Neural cell (in vitro differentiated cells): Measurements from ENCODE around the gene TMCC1. TPM values are rescaled to one million over a fixed set of nuclear protein-coding genes. Genes with fewer than 3 reads are reported as not detected.

ENCODE experiments used
- H2AFZ ChIP-seq: fragments of 200-600, 300-800 bp; sonication (generic), shearing (Covaris generic); 2 replicates; pipeline ENCODE4 v1.6.0; 2014; ENCODE audit warnings: low read depth, mild to moderate bottlenecking, antibody characterized with exemption, low read length, moderate library complexity
- H3F3A ChIP-seq: fragments of 200-600 bp; shearing (Covaris generic); 2 replicates; pipeline ENCODE4 v1.6.1; 2016; ENCODE audit warnings: mild to moderate bottlenecking, moderate library complexity, mixed read lengths, antibody characterized with exemption, low read length; ENCODE audit not compliant: insufficient read depth, poor library complexity, severe bottlenecking
- H3K27ac ChIP-seq: fragments of 200-600, 300-800 bp; sonication (generic), shearing (Covaris generic); 2 replicates; pipeline ENCODE4 v1.5.1; 2014; ENCODE audit warnings: mild to moderate bottlenecking, low read length, moderate library complexity
- H3K27me3 ChIP-seq: fragments of 300-800, 200-600 bp; sonication (generic), shearing (Covaris generic); 2 replicates; pipeline ENCODE4 v1.6.0; 2014; ENCODE audit warnings: mild to moderate bottlenecking, low read depth, low read length, moderate library complexity; ENCODE audit not compliant: insufficient read depth
- H3K36me3 ChIP-seq: fragments of 300-800, 200-600 bp; sonication (generic), shearing (Covaris generic); 2 replicates; pipeline ENCODE4 v1.5.1; 2014; ENCODE audit warnings: mild to moderate bottlenecking, antibody characterized with exemption, low read length, moderate library complexity; ENCODE audit not compliant: insufficient read depth
- H3K4me2 ChIP-seq: fragments of 300-800, 200-600 bp; sonication (generic), shearing (Covaris generic); 2 replicates; pipeline ENCODE4 v1.6.0; 2014; ENCODE audit warnings: mild to moderate bottlenecking, low read length
- H3K4me3 ChIP-seq: fragments of 300-800, 200-600 bp; sonication (generic), shearing (Covaris generic); 2 replicates; pipeline ENCODE4 v1.5.1; 2014; ENCODE audit warnings: mild to moderate bottlenecking, low read length, moderate library complexity
- H3K79me2 ChIP-seq: fragments of 200-600 bp; shearing (Covaris generic); replicated peaks from 2 replicates; pipeline ENCODE4 v1.6.0; 2014; ENCODE audit warnings: mild to moderate bottlenecking, low read length, moderate library complexity; ENCODE audit not compliant: insufficient read depth
- H3K9ac ChIP-seq: fragments of 300-800, 200-600 bp; sonication (generic), shearing (Covaris generic); 2 replicates; pipeline ENCODE4 v1.6.1; 2016; ENCODE audit warnings: mild to moderate bottlenecking, low read length, mixed read lengths
- H3K9me2 ChIP-seq: fragments of 200-600 bp; shearing (Covaris generic); 2 replicates; pipeline ENCODE4 v1.6.1; 2016; ENCODE audit warnings: mild to moderate bottlenecking, low read length, mixed read lengths; ENCODE audit not compliant: insufficient read depth
- H3K9me3 ChIP-seq: fragments of 200-600, 300-800 bp; sonication (generic), shearing (Covaris generic); 2 replicates; pipeline ENCODE4 v1.6.1; 2016; ENCODE audit warnings: mild to moderate bottlenecking, mixed run types, low read length, moderate library complexity, mixed read lengths
- H4K20me1 ChIP-seq: fragments of 200-600 bp; shearing (Covaris generic); 2 replicates; pipeline ENCODE4 v1.6.1; 2016; ENCODE audit warnings: mild to moderate bottlenecking, mixed run types; ENCODE audit not compliant: insufficient read depth
- CTCF ChIP-seq: fragments of 450-650 bp; IDR thresholded peaks from 2 replicates; pipeline ENCODE4 v1.5.1; 2014; ENCODE audit warnings: antibody characterized with exemption, mild to moderate bottlenecking, moderate library complexity; ENCODE audit not compliant: poor library complexity, severe bottlenecking
- EP300 ChIP-seq: fragments of 450-650 bp; conservative IDR thresholded peaks from 2 replicates; pipeline ENCODE4 v1.6.1; 2014; ENCODE audit warnings: antibody characterized with exemption, mild to moderate bottlenecking, moderate library complexity; ENCODE audit not compliant: poor library complexity, severe bottlenecking
- EZH2 ChIP-seq: fragments of 200-600, 300-800 bp; shearing (Covaris generic), sonication (generic); IDR thresholded peaks from 2 replicates; pipeline ENCODE4 v1.6.1; 2014; ENCODE audit warnings: antibody characterized with exemption, low read length, borderline replicate concordance, mild to moderate bottlenecking; ENCODE audit not compliant: insufficient read depth, poor library complexity, severe bottlenecking
- MXI1 ChIP-seq: fragments of 450-650 bp; conservative IDR thresholded peaks from 2 replicates; pipeline ENCODE4 v1.6.1; 2014; ENCODE audit warnings: antibody characterized with exemption, mild to moderate bottlenecking; ENCODE audit not compliant: poor library complexity, severe bottlenecking
- POLR2AphosphoS5 ChIP-seq: IDR thresholded peaks from 2 replicates; pipeline ENCODE4 v1.6.1; 2012
- RAD21 ChIP-seq: fragments of 450-650 bp; conservative IDR thresholded peaks from 2 replicates; pipeline ENCODE4 v1.6.1; 2014; ENCODE audit warnings: antibody characterized with exemption, mild to moderate bottlenecking, moderate library complexity
- REST ChIP-seq: IDR thresholded peaks from 2 replicates; pipeline ENCODE4 v1.6.1; 2012; ENCODE audit warnings: borderline replicate concordance
- SMC3 ChIP-seq: fragments of 450-650 bp; conservative IDR thresholded peaks from 2 replicates; pipeline ENCODE4 v1.6.1; 2014; ENCODE audit warnings: antibody characterized with exemption, mild to moderate bottlenecking, moderate library complexity; ENCODE audit not compliant: poor library complexity
- TAF1 ChIP-seq: IDR thresholded peaks from 2 replicates; pipeline ENCODE4 v1.6.1; 2012; ENCODE audit warnings: low read depth
- polyA plus RNA-seq: library from polyadenylated mRNA; depleted of rRNA; stranded (reverse); fragments of >200 nt; gene quantifications from 2 replicates; pipeline ENCODE4 v1.2.3, GENCODE V29; 2014

TMCC1 gene
- polyA plus RNA-seq, 1 donor from 2014 or later = 25.0 TPM

DNA sequence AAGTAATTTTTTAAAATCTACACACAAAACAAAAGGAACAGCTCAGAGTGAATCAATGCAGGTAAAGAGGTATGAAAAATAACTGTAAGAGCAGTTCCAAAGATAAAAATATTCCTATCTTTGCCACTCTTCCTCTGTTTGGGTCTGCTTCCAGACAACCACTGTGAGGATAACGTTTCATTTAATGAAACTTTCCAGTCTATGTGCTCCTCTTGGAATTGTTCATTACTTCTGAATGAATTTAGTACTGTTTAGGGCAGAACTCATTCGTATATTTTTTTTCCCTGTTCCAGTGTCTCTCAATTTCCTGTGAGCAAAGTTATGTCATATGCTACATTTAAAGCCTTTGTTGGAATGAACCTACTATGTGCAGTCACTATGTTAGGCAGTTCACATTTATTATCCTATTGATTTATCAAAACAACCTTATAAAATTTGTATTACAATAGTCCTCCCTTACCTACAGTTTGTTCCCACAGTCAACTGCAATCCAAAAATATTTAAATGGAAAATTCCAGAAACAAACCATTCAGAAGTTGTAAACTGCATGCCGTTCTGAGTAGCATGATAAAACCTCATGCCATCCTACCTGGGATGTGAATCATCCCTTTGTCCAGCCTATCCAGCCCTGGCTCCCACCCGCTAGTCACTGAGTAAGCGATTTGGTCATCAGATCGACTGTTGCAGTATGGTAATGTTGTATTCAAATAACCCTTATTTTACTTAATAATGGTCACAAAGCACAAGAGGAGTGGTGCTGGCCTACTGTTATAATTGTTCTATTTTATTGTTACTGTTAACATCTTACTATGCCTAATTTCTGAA lies 98.1 kb downstream of the TMCC1 start:
- Histone ChIP-seq H3K4me3 (peak overlapping the region; percentile 73), H3K4me2 (peak overlapping the region; percentile 74), H2AFZ (no peak overlapping the region), H3K27me3 (no peaks in the 10 kb centered on the region), H3K27ac (peak overlapping the region; percentile 78), H3K9me2 (no peaks in the 10 kb centered on the region), H3K9ac (peak overlapping the region; percentile 74), H4K20me1 (no peaks in the 10 kb centered on the region), H3F3A (peaks cover 5% of the 10 kb centered on the region), H3K79me2 (peaks cover 34% of the 10 kb centered on the region), H3K36me3 (no peaks in the 10 kb centered on the region), H3K9me3 (no peaks in the 10 kb centered on the region)
- TF ChIP-seq MXI1 (no peak), TAF1 (no peak), REST (no peak), POLR2AphosphoS5 (no peak), EP300 (no peak), SMC3 (no peak), EZH2 (no peak), CTCF (no peak), RAD21 (no peak)

DNA sequence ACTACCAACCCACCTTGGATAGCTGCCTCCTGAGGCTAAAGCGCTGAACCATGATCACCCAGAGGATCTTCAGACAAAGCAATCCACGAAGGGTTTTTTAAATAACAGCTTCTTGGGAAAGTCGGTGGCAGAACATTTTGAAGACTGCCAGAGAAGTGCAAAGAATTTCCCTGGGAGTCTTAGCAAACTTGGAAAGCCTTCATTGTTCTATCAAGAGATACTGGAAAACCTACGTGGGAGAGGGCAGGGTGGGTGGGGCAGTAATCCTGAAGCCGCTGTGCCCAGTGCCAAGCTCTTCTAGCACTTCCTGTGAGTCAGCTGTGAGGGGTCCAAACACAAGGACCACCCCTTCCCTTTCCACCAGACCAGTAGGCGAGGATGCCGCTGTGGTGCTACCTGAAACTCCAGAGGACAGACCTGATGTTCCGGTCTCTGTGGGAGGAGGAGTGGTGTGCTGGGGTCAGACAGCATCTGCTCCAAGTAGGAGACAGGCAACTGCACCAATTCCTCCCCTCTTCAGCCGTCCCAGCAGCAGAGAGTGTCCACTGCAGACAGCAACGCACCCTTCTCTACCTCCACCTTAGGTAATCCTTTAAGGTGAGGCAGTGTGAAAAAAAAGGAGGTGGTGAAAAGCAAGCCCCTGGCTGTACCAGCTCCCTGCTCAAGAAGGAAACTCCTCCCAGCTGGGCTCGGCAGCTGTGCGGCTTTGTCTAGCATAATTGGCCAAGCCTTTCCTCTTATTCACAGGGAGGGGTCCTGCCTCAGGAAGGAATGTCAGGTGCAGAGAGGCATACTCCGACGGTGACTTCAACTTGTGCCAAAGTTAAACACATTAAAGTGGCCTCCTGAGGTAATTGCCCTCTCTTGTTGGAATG lies 99.0 kb downstream of the TMCC1 start:
- TF ChIP-seq CTCF (no peak), POLR2AphosphoS5 (peak; percentile 28), MXI1 (peak; percentile 14), REST (peak; percentile 21), SMC3 (no peak)
- peak overlapping the region; percentile 80 for H3K4me2 ChIP-seq
- H2AFZ ChIP-seq = peak overlapping the region; percentile 31
- peak overlapping the region; percentile 78 for H3K27ac ChIP-seq
- H3F3A ChIP-seq = peaks cover 5% of the 10 kb centered on the region
- H4K20me1 ChIP-seq = no peaks in the 10 kb centered on the region
- peak overlapping the region; percentile 74 for H3K9ac ChIP-seq
- peak overlapping the region; percentile 73 for H3K4me3 ChIP-seq
- peaks cover 39% of the 10 kb centered on the region for H3K79me2 ChIP-seq
- no peaks in the 10 kb centered on the region for H3K27me3 ChIP-seq
- no peaks in the 10 kb centered on the region for H3K9me2 ChIP-seq
- H3K36me3 ChIP-seq = no peaks in the 10 kb centered on the region
- no peaks in the 10 kb centered on the region for H3K9me3 ChIP-seq
